ENCODE measurements around the gene AMY2B.

- TF ChIP-seq CTCF (IDR thresholded peaks at IDR 0.05) (no peak), POLR2A (IDR thresholded peaks at IDR 0.05) (peak in 2 of 3 donors; percentile 65 to 70)
These were observed 45.5 kb upstream of the AMY2B start, which contains the start of gene RNPC3 for GRCh38 chr1:103525607-103526507.
